Measurements from ENCODE around the gene CAMSAP1. TPM values are rescaled to one million over a fixed set of nuclear protein-coding genes. Genes with fewer than 3 reads are reported as not detected.

Gene CAMSAP1
- total and polyA plus RNA-seq, 9 of the 15 experiments (the other 6 are each of a cell fraction or from before 2014, with no cell fraction given) = 1.5 to 28.8 (median 14.3) TPM

DNA sequence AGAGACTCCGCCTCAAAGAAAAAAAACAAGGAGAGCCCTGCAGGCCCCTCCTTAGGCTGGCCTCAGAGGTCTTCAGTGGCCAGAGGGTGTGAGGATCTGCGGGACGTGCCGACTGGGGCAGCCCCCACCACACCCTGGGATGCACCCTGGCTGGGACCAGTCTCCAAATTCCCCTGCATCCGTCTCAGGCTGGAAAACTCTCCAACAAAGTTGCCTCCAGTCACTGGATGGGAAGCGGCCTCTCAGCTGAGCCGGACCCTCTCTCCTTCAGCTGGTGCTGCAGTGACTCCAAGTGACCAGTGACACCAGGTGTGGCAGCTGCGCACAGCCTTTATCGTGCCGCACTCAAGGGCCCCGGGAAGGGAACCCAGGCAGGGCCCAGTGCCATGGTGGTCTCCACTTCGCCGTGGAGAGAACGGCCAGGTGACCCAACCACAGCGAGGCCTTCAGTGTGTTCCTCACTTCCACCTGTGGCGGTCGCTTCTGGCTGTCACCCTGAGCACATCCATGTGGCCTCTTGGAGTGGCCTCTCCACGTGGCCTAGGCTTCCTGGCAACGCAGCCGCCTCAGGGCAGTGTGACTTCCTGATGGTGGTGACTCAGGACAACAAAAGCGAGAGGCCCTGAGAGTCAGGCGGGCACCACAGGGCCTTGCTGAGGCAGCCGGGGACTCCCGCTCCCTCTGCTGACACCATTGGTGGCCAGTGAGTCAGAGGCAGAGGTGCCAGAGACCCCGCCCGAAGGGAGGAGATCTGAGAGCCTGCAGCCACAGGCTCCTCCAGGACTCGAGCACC, 19.3 kb upstream of the CAMSAP1 start:
- H3K9ac ChIP-seq (ENCODE audit: insufficient read depth in 1 of 2, low read depth in 2 of 2, low read length in 2 of 2) = no peak overlapping the region; a peak in 1 of 4 replicates
- H3K4me1 ChIP-seq (replicated peaks in 1 of 2; ENCODE audit: control insufficient read depth in 2 of 2, insufficient read depth in 2 of 2, low read length in 2 of 2) = peaks cover 0 to 66% of the 10 kb centered on the region in 2 experiments; a peak in 2 of 5 replicates
- no peaks in the 10 kb centered on the region for H3K9me3 ChIP-seq (replicated peaks; ENCODE audit: control insufficient read depth, insufficient read depth, low read depth, low read length)
- TF ChIP-seq, protein P1, sequence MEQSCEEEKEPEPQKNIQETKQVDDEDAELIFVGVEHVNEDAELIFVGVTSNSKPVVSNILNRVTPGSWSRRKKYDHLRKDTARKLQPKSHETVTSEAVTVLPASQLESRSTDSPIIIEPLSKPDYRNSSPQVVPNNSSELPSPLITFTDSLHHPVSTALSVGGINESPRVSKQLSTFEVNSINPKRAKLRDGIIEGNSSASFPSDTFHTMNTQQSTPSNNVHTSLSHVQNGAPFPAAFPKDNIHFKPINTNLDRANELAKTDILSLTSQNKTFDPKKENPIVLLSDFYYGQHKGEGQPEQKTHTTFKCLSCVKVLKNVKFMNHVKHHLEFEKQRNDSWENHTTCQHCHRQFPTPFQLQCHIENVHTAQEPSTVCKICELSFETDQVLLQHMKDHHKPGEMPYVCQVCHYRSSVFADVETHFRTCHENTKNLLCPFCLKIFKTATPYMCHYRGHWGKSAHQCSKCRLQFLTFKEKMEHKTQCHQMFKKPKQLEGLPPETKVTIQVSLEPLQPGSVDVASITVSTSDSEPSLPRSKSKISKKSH (CRISPR knock-in tag; IDR thresholded peaks at IDR 0.05) = no peak
- TF ChIP-seq POLR2G (IDR thresholded peaks at IDR 0.05; ENCODE audit: low read depth, low read length) = peak; percentile 54
- H3K27ac ChIP-seq (ENCODE audit: extremely low read depth, low read depth, low read length) = no peak overlapping the region
- no peak overlapping the region for H2AFZ ChIP-seq (ENCODE audit: low read depth, low read length)
- FAIRE-seq (no peak), ATAC-seq (no peak), DNase-seq (ENCODE audit: extremely low read depth in 1 of 4, low spot score in 3 of 4) (no peak)
- in situ Hi-C loops (cut with MboI) = no loop called here
- 84% methylated on average over 24 of the region's 27 CpGs for WGBS (ENCODE audit: insufficient coverage, low coverage, missing lambda C conversion rate)
- intact Hi-C loops (cut with micrococcal nuclease) = no loop called here
- ChIA-PET CTCF (ENCODE audit: low intra/inter-chr PET ratio) (no interaction called here), POLR2A (interaction anchor here (0.6 to 1.5 kb wide), 5 partner anchors 13 to 220 kb away, joined by 3 to 4 read pairs (median 3); no protein-coding TSS in a partner anchor)
- H3K4me3 ChIP-seq = no peak overlapping the region
- H3K4me2 ChIP-seq (ENCODE audit: insufficient read depth, low read length) = no peak overlapping the region
- H3K9me1 ChIP-seq (ENCODE audit: control insufficient read depth, insufficient read depth, low read length) = peaks cover 3% of the 10 kb centered on the region
- peaks cover 88% of the 10 kb centered on the region; the same call in 2 of the 3 replicates for H3K36me3 ChIP-seq (ENCODE audit: control insufficient read depth, insufficient read depth, low read length)
- no TSS peak for BruUV-seq (replicated peaks)
- H3K27me3 ChIP-seq (ENCODE audit: control insufficient read depth in 2 of 2, insufficient read depth in 2 of 2, low read length in 2 of 2) = no peaks in the 10 kb centered on the region
- peaks cover 24% of the 10 kb centered on the region for H3K79me2 ChIP-seq (ENCODE audit: control insufficient read depth, insufficient read depth, low read length)
- H4K20me1 ChIP-seq (replicated peaks; ENCODE audit: control insufficient read depth, insufficient read depth, low read length) = peaks cover 40% of the 10 kb centered on the region; the same call in 1 of the 2 replicates
